ENCODE data around the gene TPPP2.
A peak's percentile ranks its signal among the peaks of the same experiment; 100 is the strongest.

Gene TPPP2

GRCh38 chr14:21057803-21058675 is 28.0 kb downstream of the TPPP2 start, which contains the start of gene RNASE8:
Gene RNASE8, plus strand, starts transcription at chr14:21057822. Its CDS starts 71 bp downstream, at chr14:21057893.
- no peak for DNase-seq (ENCODE audit: low read depth, low spot score)
- no CpG with 5 or more reads among the region's 8 CpGs for WGBS (ENCODE audit: insufficient coverage, insufficient read length)

GRCh38 chr14:21058903-21059302 is 28.9 kb downstream of the TPPP2 start:
- no peak overlapping the region for H3K27ac ChIP-seq (ENCODE audit: low read length)
- H3K4me1 ChIP-seq (ENCODE audit: control insufficient read depth, insufficient read depth, low read length): 0 out of 2 replicates have a peak, but pooled peaks cover 1% of the 10 kb centered on the region
- no peak overlapping the region for H3K4me3 ChIP-seq (ENCODE audit: low read length)
- no peak for DNase-seq (ENCODE audit: low read depth, low spot score)
- no peaks in the 10 kb centered on the region for H3K9me3 ChIP-seq (ENCODE audit: control insufficient read depth, insufficient read depth, low read length)
- no peaks in the 10 kb centered on the region for H3K27me3 ChIP-seq (ENCODE audit: control insufficient read depth, insufficient read depth, low read length)
- WGBS (ENCODE audit: insufficient coverage, insufficient read length): no CpG with 5 or more reads among the region's 5 CpGs
- H3K36me3 ChIP-seq (ENCODE audit: control insufficient read depth, insufficient read depth, low read length): no peaks in the 10 kb centered on the region

More at GRCh38 chr14:21057803-21058675, 28.0 kb downstream of the TPPP2 start, which contains the start of gene RNASE8:
- Histone ChIP-seq H3K4me3 (ENCODE audit: low read length) (no peak within 1 kb of the TSS), H3K4me1 (ENCODE audit: control insufficient read depth, insufficient read depth, low read length) (0 out of 2 replicates have a peak, but pooled peaks cover 1% of the 10 kb centered on the region), H3K36me3 (ENCODE audit: control insufficient read depth, insufficient read depth, low read length) (no peaks in the 10 kb centered on the region), H3K27ac (ENCODE audit: low read length) (no peak within 1 kb of the TSS), H3K9me3 (ENCODE audit: control insufficient read depth, insufficient read depth, low read length) (no peaks in the 10 kb centered on the region), H3K27me3 (ENCODE audit: control insufficient read depth, insufficient read depth, low read length) (no peaks in the 10 kb centered on the region)

GRCh38 chr14:21059842-21060613 is 30.0 kb downstream of the TPPP2 start:
- DNase-seq (ENCODE audit: low read depth, low spot score): no peak
- H3K27ac ChIP-seq (ENCODE audit: low read length): no peak overlapping the region
- H3K27me3 ChIP-seq (ENCODE audit: control insufficient read depth, insufficient read depth, low read length): no peaks in the 10 kb centered on the region
- H3K9me3 ChIP-seq (ENCODE audit: control insufficient read depth, insufficient read depth, low read length): no peaks in the 10 kb centered on the region
- H3K4me1 ChIP-seq (ENCODE audit: control insufficient read depth, insufficient read depth, low read length): 0 out of 2 replicates have a peak, but pooled peaks cover 1% of the 10 kb centered on the region
- H3K4me3 ChIP-seq (ENCODE audit: low read length): no peak overlapping the region
- WGBS (ENCODE audit: insufficient coverage, insufficient read length): no CpG with 5 or more reads among the region's 8 CpGs
- H3K36me3 ChIP-seq (ENCODE audit: control insufficient read depth, insufficient read depth, low read length): no peaks in the 10 kb centered on the region

- no peaks in the 10 kb centered on the region for H3K36me3 ChIP-seq (ENCODE audit: control insufficient read depth, insufficient read depth, low read length)
- H3K9me3 ChIP-seq (ENCODE audit: control insufficient read depth, insufficient read depth, low read length): no peaks in the 10 kb centered on the region
- 0 out of 2 replicates have a peak, but pooled peaks cover under 1% of the 10 kb centered on the region for H3K4me1 ChIP-seq (ENCODE audit: control insufficient read depth, insufficient read depth, low read length)
- WGBS (ENCODE audit: insufficient coverage, insufficient read length): no CpG with 5 or more reads among the region's 13 CpGs
- H3K4me3 ChIP-seq (ENCODE audit: low read length): no peak overlapping the region
- no peak overlapping the region for H3K27ac ChIP-seq (ENCODE audit: low read length)
- H3K27me3 ChIP-seq (ENCODE audit: control insufficient read depth, insufficient read depth, low read length): no peaks in the 10 kb centered on the region
- no peak for DNase-seq (ENCODE audit: low read depth, low spot score)
Observed at GRCh38 chr14:21060614-21061346, 30.8 kb downstream of the TPPP2 start.

- Histone ChIP-seq H3K36me3 (ENCODE audit: control insufficient read depth, insufficient read depth, low read length) (no peaks in the 10 kb centered on the region), H3K4me3 (ENCODE audit: low read length) (no peak overlapping the region), H3K4me1 (ENCODE audit: control insufficient read depth, insufficient read depth, low read length) (no peaks in the 10 kb centered on the region), H3K9me3 (ENCODE audit: control insufficient read depth, insufficient read depth, low read length) (no peaks in the 10 kb centered on the region), H3K27me3 (ENCODE audit: control insufficient read depth, insufficient read depth, low read length) (no peaks in the 10 kb centered on the region), H3K27ac (ENCODE audit: low read length) (no peak overlapping the region)
- no CpG with 5 or more reads among the region's 3 CpGs for WGBS (ENCODE audit: insufficient coverage, insufficient read length)
- DNase-seq (ENCODE audit: low read depth, low spot score): no peak
Observed at GRCh38 chr14:21061347-21061668, 31.3 kb downstream of the TPPP2 start.

- no peak overlapping the region for H3K4me3 ChIP-seq (ENCODE audit: low read length)
- H3K27ac ChIP-seq (ENCODE audit: low read length): no peak overlapping the region
- WGBS (ENCODE audit: insufficient coverage, insufficient read length): no CpG with 5 or more reads among the region's 3 CpGs
- H3K4me1 ChIP-seq (ENCODE audit: control insufficient read depth, insufficient read depth, low read length): no peaks in the 10 kb centered on the region
- DNase-seq (ENCODE audit: low read depth, low spot score): no peak
- H3K36me3 ChIP-seq (ENCODE audit: control insufficient read depth, insufficient read depth, low read length): no peaks in the 10 kb centered on the region
- H3K9me3 ChIP-seq (ENCODE audit: control insufficient read depth, insufficient read depth, low read length): no peaks in the 10 kb centered on the region
- H3K27me3 ChIP-seq (ENCODE audit: control insufficient read depth, insufficient read depth, low read length): no peaks in the 10 kb centered on the region
Observed at GRCh38 chr14:21063479-21063878, 33.5 kb downstream of the TPPP2 start.

GRCh38 chr14:21066882-21067502 is 37.0 kb downstream of the TPPP2 start:
- H3K4me3 ChIP-seq (ENCODE audit: low read length): no peak overlapping the region
- no peak overlapping the region for H3K27ac ChIP-seq (ENCODE audit: low read length)
- no peaks in the 10 kb centered on the region for H3K9me3 ChIP-seq (ENCODE audit: control insufficient read depth, insufficient read depth, low read length)
- H3K27me3 ChIP-seq (ENCODE audit: control insufficient read depth, insufficient read depth, low read length): no peaks in the 10 kb centered on the region; the same call in 1 of the 2 replicates
- no peak for DNase-seq (ENCODE audit: low read depth, low spot score)
- H3K36me3 ChIP-seq (ENCODE audit: control insufficient read depth, insufficient read depth, low read length): no peaks in the 10 kb centered on the region
- no CpG with 5 or more reads among the region's 7 CpGs for WGBS (ENCODE audit: insufficient coverage, insufficient read length)
- H3K4me1 ChIP-seq (ENCODE audit: control insufficient read depth, insufficient read depth, low read length): no peaks in the 10 kb centered on the region

GRCh38 chr14:21068521-21069387 is 38.7 kb downstream of the TPPP2 start:
- Histone ChIP-seq H3K4me1 (ENCODE audit: control insufficient read depth, insufficient read depth, low read length) (peaks cover 4% of the 10 kb centered on the region; the same call in 1 of the 2 replicates), H3K27ac (ENCODE audit: low read length) (no peak overlapping the region), H3K9me3 (ENCODE audit: control insufficient read depth, insufficient read depth, low read length) (no peaks in the 10 kb centered on the region), H3K27me3 (ENCODE audit: control insufficient read depth, insufficient read depth, low read length) (no peaks in the 10 kb centered on the region; the same call in 1 of the 2 replicates), H3K36me3 (ENCODE audit: control insufficient read depth, insufficient read depth, low read length) (peaks cover 5% of the 10 kb centered on the region; the same call in 1 of the 2 replicates), H3K4me3 (ENCODE audit: low read length) (peak overlapping the region; percentile 77)
- DNase-seq (ENCODE audit: low read depth, low spot score): no peak
- WGBS (ENCODE audit: insufficient coverage, insufficient read length): no CpG with 5 or more reads among the region's 45 CpGs

GRCh38 chr14:21069388-21070082 is 39.5 kb downstream of the TPPP2 start:
- Histone ChIP-seq H3K27me3 (ENCODE audit: control insufficient read depth, insufficient read depth, low read length) (no peaks in the 10 kb centered on the region; the same call in 1 of the 2 replicates), H3K4me3 (ENCODE audit: low read length) (peak overlapping the region; percentile 77; the same call in 1 of the 2 replicates), H3K4me1 (ENCODE audit: control insufficient read depth, insufficient read depth, low read length) (peaks cover 4% of the 10 kb centered on the region; the same call in 1 of the 2 replicates), H3K36me3 (ENCODE audit: control insufficient read depth, insufficient read depth, low read length) (peaks cover 8% of the 10 kb centered on the region; the same call in 1 of the 2 replicates), H3K9me3 (ENCODE audit: control insufficient read depth, insufficient read depth, low read length) (no peaks in the 10 kb centered on the region), H3K27ac (ENCODE audit: low read length) (no peak overlapping the region)
- WGBS (ENCODE audit: insufficient coverage, insufficient read length): no CpG with 5 or more reads among the region's 40 CpGs
- DNase-seq (ENCODE audit: low read depth, low spot score): no peak
